Activated CD8-positive, alpha-beta memory T cell treated with anti-CD3 and anti-CD28 coated beads, Interleukin-2, amount 50 U/mL, for 48 hours (primary cell): ENCODE data around the gene AGXT.

ENCODE experiments used
- DNase-seq: peaks from one replicate; pipeline ENCODE4 v3.0.0-alpha.2; 2020

Gene AGXT

GRCh38 chr2:240869956-240870875 lies 1.6 kb downstream of the AGXT start:
- no peak for DNase-seq

DNA sequence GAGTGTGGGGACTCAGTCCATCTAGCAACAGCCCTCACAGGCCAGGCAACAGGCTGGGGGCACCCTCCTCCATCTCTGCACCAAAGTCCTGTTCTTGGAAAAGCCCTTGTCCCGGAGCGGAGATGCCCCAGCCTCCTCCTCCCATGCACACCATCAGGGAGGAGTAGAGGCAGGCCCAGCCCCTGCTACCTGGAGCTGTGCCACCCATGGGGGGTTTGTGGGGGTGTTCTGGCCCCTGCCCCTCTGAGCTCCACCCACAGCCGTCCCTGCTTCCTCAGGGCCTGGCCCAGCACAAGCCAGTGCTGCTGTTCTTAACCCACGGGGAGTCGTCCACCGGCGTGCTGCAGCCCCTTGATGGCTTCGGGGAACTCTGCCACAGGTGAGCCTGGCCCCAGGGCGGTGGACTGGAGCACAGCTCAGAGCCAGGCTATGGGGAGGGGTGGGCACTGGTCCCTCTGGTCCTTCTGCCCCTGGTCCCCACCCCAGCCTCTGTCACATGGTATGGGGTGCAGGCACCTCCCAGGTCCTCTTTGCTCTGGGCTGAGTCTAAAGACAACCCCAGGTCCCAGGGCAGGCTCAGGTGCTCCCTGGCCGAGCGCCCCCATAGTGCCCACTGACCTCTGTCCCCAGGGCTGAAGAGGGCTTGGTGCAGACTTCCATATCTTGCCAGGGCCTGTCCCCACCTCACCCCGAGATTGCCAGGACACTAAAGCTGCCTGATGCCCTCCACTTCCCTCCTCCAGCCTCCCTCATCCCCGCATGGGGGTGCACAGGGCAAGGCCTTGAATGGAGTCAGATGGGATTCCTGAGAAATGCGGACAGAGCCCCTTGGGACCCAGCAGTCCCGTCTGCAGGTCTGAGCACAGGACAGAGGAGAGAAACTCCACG lies 2.7 kb downstream of the AGXT start:
- no peak for DNase-seq

GRCh38 chr2:240872317-240873097 lies 3.9 kb downstream of the AGXT start:
- DNase-seq: no peak

DNA sequence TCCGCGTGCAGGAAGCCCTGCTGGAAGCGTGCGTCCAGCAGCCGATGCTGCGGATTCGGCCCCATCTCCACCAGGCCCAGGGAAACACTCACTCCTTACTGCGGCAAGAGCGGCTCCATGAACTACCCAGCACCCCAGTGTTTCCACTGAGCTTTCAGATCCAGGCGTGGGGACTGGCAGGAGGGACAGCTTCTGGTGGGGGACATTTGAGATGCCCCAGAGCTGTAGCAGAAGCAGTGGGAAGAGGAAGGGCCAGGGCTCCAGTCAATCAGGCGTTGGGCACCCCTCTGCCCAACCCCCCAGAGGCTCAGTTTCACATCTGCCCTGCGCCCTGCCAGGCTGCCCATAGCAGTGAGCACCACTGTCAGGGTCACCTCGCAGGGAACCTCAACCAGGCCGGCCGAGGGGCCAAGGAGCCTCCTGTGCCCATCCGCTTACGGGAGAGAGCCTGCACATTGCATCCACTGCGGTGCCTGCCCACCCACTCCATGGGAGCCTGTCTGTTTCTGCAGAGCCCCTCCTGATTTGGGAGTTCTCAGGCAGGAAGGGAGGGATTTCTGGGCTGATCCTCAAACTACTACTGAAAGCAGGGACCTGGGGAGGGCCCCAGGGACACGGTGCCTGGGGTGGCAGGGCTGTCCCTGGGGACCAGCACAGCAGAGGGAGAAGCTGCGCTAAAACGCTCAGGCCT lies 4.6 kb downstream of the AGXT start:
- DNase-seq: no peak

DNA sequence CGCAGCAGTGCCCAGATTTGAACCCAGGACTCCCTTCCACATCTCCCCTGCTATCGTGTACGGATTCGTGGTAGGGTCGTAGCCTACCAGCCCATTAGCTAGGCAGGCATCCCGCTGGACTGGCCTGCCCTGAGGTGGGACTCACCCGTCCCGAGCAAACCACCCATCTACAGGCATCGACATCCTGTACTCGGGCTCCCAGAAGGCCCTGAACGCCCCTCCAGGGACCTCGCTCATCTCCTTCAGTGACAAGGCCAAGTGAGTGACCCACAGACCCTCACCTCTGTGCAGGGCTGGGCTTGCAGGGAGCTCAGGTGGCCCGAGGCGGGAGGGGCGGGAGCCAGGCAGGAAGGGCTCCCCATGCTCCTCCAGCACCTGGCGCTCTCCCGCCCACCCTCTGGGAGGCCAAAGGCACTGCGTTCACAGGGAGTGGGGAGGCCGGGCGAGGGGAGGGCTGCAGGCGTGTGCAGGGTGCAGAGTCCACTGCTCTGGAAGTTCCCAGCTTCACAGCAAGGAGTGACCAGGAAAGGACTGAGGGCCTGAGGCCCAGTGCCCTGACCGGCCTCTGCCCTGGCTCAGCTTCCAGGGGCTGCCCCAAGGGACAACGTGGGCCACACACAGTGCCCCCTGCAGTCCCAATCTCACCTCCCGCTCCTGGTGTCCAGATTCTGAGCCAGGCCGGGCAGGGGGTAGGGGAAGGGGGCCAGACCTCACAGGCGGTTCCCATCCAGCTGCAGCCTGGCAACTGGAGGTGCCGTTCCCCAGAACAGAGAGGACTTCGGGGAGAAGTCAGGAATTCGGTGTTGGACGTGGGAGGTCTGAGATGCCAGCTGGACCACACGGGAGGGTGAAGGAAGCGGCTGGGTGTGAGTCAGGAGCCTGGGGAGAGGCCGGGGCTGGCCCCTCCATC lies 5.4 kb downstream of the AGXT start:
- no peak for DNase-seq

- DNase-seq: no peak
Measured at GRCh38 chr2:240874715-240875227, 6.1 kb downstream of the AGXT start.

DNA sequence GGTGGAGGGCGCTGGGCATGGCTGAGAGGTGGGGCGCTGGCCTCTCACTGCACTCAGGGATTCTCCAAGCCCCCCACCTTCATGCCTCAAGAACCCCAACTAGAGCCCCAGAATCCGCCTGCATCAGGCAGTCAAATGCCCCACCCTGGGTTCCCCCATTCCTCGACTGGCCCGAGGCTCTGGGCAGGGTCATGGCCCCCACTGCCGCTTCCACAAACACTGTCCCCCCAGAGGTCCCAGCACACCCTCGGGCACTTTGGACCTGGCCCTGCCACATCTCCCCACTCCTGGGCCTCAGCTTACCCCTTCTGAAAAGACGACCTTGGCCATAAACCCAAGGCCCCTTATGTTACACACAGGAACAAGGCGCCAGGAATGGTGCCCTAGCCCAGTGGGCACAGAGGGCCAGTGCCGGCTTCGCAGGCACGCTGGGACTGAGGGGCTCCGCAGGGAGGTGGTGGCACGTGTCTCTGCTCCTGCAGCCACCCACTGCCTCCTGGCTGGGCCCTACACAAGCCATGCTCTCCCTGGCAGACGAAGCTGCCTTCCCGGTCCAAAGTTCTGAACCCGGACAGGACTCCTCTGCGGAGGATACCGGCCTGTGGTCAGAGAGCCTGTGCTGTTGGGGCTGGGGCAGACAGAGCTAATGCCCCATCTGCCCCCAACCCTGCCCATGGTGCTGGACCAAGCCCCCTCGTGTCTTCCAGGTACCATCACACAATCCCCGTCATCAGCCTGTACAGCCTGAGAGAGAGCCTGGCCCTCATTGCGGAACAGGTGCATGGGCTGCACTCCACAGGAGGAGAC lies 6.8 kb downstream of the AGXT start:
- DNase-seq: no peak

- no peak for DNase-seq
Measured at GRCh38 chr2:240876035-240876474, 7.4 kb downstream of the AGXT start.

GRCh38 chr2:240876475-240877251 lies 8.0 kb downstream of the AGXT start:
- no peak for DNase-seq

DNA sequence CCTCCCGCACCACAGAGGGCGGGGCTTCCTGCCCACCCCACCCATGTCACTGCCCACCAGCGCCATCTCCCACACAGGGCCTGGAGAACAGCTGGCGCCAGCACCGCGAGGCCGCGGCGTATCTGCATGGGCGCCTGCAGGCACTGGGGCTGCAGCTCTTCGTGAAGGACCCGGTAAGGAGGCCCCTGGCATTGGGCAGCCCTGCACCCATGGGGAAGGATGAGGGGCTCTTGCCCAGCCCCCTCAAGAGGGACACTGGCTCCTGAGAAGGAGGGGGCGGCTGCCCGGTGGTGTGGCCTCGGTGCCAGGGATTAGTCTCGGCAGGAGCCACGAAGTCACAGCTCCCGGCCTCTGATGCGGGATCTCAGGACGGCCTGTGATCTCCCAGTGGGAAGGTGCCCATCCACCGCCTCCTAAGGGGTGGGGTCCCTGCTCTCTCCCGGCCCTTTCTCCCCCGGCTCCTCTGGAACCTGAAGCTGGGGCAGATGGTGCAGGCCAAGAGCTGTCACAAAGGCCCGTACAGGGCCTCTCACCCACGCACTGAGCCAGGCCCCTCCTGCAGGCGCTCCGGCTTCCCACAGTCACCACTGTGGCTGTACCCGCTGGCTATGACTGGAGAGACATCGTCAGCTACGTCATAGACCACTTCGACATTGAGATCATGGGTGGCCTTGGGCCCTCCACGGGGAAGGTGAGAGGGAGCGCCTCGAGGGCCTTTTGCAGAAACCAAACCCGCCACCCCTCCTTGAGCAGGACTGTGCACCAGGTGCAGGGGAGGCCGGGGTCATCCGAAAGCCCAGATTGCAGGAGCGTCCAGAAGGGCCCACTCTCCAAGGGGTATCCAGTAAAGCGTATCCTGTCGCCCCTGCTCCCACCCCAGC lies 9.1 kb downstream of the AGXT start:
- no peak for DNase-seq

- no peak for DNase-seq
Measured at GRCh38 chr2:240878341-240878936, 9.8 kb downstream of the AGXT start.

- no peak for DNase-seq
Measured at GRCh38 chr2:240879105-240879504, 10.5 kb downstream of the AGXT start.

DNA sequence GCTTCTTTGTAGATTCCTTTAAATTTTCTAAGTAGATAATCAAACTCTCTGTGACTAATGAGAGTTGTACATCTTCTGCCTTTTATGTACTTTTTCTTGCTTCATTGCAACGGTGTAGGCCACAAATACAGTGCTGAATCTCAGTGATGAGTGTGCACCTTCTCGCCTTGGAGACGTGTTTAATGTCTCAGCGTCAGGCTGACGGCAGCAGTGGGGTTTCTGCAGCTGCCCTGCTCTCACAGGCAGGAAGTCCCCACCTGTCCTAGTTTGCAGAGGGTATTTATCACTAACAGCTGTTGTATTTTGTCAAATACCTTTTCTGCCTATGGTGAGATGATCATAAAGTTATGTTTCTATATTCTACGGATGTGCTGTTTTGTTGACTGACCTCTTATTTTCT lies 13.3 kb downstream of the AGXT start:
- DNase-seq: no peak

DNA sequence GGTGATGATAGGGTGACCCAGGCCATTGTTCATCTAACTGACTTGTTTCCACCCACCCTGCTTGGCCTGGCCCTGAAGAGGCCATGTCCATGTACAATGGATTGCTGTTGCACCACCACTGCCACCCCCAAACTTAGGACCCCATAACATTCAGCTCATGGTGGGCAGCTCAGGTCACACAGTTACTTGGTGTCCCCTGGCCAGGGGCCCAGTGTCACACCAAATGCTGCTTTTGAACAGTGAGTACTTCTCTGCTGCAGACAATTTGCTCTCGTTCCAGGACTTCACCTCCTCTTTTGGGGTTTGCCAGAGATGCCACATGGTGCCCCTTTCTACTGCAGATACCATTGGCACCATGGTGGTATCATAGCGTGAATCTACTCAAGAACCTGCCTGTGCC lies 15.6 kb downstream of the AGXT start:
- DNase-seq: no peak

GRCh38 chr2:240884745-240885144 lies 16.1 kb downstream of the AGXT start:
- DNase-seq: no peak

DNA sequence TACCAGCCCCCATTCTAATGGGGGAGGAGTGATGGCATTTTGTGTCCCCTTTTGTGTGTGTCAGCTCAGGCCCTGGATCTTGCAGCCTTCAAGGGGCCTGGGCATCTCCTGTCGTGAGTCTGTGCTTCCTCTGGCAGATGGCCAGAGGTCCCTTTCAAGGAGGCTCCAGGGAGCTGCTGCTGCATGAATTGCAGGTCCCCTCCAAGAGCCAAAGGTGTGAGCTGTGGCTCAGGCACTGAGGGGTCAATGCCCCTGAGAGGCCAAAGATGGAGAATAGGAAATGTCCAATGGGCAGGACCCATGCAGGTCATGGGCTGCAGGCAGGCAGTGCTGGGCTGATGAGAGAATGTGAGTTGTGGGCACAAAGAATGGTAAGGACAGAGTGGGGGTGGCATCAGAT lies 16.9 kb downstream of the AGXT start:
- no peak for DNase-seq

GRCh38 chr2:240886023-240886565 lies 17.5 kb downstream of the AGXT start:
- no peak for DNase-seq
